Measurements from ENCODE around the gene ATP6V0E1.
"Not testable (repeated sequence)": the region's sequence is repeated elsewhere in the genome, so short reads cannot be mapped to it uniquely, and the experiment has no call there.

- not testable (repeated sequence) for TF ChIP-seq MAX (IDR thresholded peaks at IDR 0.05); EZH2 (IDR thresholded peaks at IDR 0.05; ENCODE audit: low read depth, low read length, severe bottlenecking); SP1 (IDR thresholded peaks at IDR 0.05; ENCODE audit: low read depth, low read length)
- TF ChIP-seq, protein P1, sequence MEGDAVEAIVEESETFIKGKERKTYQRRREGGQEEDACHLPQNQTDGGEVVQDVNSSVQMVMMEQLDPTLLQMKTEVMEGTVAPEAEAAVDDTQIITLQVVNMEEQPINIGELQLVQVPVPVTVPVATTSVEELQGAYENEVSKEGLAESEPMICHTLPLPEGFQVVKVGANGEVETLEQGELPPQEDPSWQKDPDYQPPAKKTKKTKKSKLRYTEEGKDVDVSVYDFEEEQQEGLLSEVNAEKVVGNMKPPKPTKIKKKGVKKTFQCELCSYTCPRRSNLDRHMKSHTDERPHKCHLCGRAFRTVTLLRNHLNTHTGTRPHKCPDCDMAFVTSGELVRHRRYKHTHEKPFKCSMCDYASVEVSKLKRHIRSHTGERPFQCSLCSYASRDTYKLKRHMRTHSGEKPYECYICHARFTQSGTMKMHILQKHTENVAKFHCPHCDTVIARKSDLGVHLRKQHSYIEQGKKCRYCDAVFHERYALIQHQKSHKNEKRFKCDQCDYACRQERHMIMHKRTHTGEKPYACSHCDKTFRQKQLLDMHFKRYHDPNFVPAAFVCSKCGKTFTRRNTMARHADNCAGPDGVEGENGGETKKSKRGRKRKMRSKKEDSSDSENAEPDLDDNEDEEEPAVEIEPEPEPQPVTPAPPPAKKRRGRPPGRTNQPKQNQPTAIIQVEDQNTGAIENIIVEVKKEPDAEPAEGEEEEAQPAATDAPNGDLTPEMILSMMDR (IDR thresholded peaks at IDR 0.05; ENCODE audit: control extremely low read depth in 1 of 3, insufficient read depth in 1 of 3, low read depth in 1 of 3, low read length in 3 of 3), result not testable (repeated sequence)
Measured at GRCh38 chr5:173076471-173076870, 92.9 kb downstream of the ATP6V0E1 start.
